Lower leg skin (tissue), 3 donors: ENCODE results near the gene OR56A1.

Source experiments
- CTCF ChIP-seq, 3 donors: fragments of 450-650 bp; IDR thresholded peaks; one replicate each; pipeline ENCODE4 v1.5.1; 2016; ENCODE audit warnings: antibody characterized with exemption in 3 of 3, mild to moderate bottlenecking in 3 of 3, moderate library complexity in 2 of 3
- POLR2A ChIP-seq, 2 donors: fragments of 450-650 bp; IDR thresholded peaks; one replicate each; pipeline ENCODE4 v1.6.1; 2016 to 2017; ENCODE audit warnings: antibody characterized with exemption in 2 of 2, mild to moderate bottlenecking in 1 of 2, moderate library complexity in 1 of 2

- TF ChIP-seq POLR2A (IDR thresholded peaks at IDR 0.05) (no peak), CTCF (IDR thresholded peaks at IDR 0.05) (no peak)
Observed at GRCh38 chr11:6057452-6057851, 26.9 kb upstream of the OR56A1 start.
